ENCODE data around the gene LRRC28.

DNA sequence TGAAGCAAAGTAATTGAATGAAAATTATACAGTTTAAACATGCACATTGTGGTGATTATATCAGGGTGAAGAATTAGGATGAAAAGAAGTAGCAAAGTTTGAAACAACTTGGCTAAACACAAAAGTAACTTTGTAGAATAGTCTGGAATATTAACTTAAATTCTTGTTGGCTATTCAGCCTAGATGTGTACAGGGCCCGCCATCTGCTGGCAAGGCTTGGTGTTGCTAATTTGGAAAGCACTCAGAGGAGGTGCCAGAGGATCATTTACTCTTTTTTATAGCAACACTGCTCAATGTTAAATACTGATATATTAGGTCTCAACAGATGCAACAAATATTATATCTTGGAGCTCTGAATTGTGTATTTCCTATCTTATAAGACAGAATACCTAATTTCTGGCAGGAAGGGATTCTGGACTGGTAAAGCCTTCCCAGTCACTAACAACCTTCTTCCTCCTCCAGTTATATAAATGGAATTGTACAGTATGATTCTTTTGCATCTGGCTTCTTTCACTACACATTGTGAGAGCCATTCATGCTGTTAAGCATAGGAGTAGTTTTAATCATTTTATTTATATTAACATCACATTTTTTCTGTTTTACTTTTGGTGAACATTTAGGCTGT lies 38.0 kb upstream of the LRRC28 start:
- TF ChIP-seq EP300 (IDR thresholded peaks at IDR 0.05; ENCODE audit: borderline replicate concordance in 1 of 2, control insufficient read depth in 1 of 2, low read depth in 2 of 2, low read length in 2 of 2): no peak
- TF ChIP-seq RB1 (IDR thresholded peaks at IDR 0.05; ENCODE audit: borderline replicate concordance): no peak
